GM23338 (cell line): ENCODE results near the gene KCNQ5. TPM values are rescaled to one million over a fixed set of nuclear protein-coding genes. Genes with fewer than 3 reads are reported as not detected.

Experiments used
- ATAC-seq: fragments of 200-7000 bp; cut with Tn5 transposase; 3 replicates; pipeline ENCODE4 v1.9.1; 2020
- DNase-seq: peaks from one replicate; pipeline ENCODE4 v3.0.0-alpha.2; 2015; ENCODE audit warnings: low spot score
- H2AFZ ChIP-seq: fragments of 200-600 bp; sonication (generic); 2 replicates; pipeline ENCODE4 v1.8.0; 2016; ENCODE audit warnings: antibody characterized with exemption, mild to moderate bottlenecking, moderate library complexity
- H3F3A ChIP-seq: fragments of 200-600 bp; sonication (generic); replicated peaks from 2 replicates; pipeline ENCODE4 v1.8.0; 2017; ENCODE audit warnings: antibody characterized with exemption, mixed run types, low read depth
- H3K27ac ChIP-seq: fragments of 200-600 bp; sonication (generic); 2 replicates; pipeline ENCODE4 v1.6.1; 2016; ENCODE audit warnings: low read depth
- H3K27me3 ChIP-seq: fragments of 200-600 bp; sonication (generic); 2 replicates; pipeline ENCODE4 v1.8.0; 2016; ENCODE audit warnings: mild to moderate bottlenecking, mixed run types, moderate library complexity; ENCODE audit not compliant: insufficient read depth
- H3K36me3 ChIP-seq: fragments of 200-600 bp; sonication (generic); 2 replicates; pipeline ENCODE4 v1.8.0; 2016; ENCODE audit warnings: mild to moderate bottlenecking; ENCODE audit not compliant: insufficient read depth
- H3K4me1 ChIP-seq: fragments of 200-600 bp; sonication (generic); 2 replicates; pipeline ENCODE4 v1.8.0; 2016; ENCODE audit warnings: mild to moderate bottlenecking, moderate library complexity; ENCODE audit not compliant: insufficient read depth
- H3K4me2 ChIP-seq: fragments of 200-600 bp; sonication (generic); 2 replicates; pipeline ENCODE4 v1.7.1; 2017; ENCODE audit warnings: mixed run types
- H3K4me3 ChIP-seq: fragments of 200-600 bp; sonication (generic); 2 replicates; pipeline ENCODE4 v1.6.1; 2016; ENCODE audit warnings: mixed run types
- H3K79me2 ChIP-seq: fragments of 200-600 bp; sonication (generic); replicated peaks from 2 replicates; pipeline ENCODE4 v1.8.0; 2017; ENCODE audit warnings: mild to moderate bottlenecking; ENCODE audit not compliant: insufficient read depth
- H3K9me2 ChIP-seq: fragments of 200-600 bp; sonication (generic); 2 replicates; pipeline ENCODE4 v1.8.0; 2017; ENCODE audit not compliant: insufficient read depth
- H4K20me1 ChIP-seq: fragments of 200-600 bp; sonication (generic); replicated peaks from 2 replicates; pipeline ENCODE4 v1.8.0; 2017; ENCODE audit warnings: mild to moderate bottlenecking; ENCODE audit not compliant: insufficient read depth
- H3K27ac Mint-ChIP-seq: 2 replicates; pipeline ENCODE4 v1.8.0; 2020; ENCODE audit warnings: inconsistent platforms, mild to moderate bottlenecking, moderate library complexity, mixed read lengths
- H3K27me3 Mint-ChIP-seq: 3 replicates; pipeline ENCODE4 v1.8.0; 2022; ENCODE audit warnings: low read depth, mild to moderate bottlenecking, moderate library complexity, mixed read lengths, inconsistent platforms; ENCODE audit not compliant: insufficient read depth, poor library complexity
- H3K36me3 Mint-ChIP-seq: 3 replicates; pipeline ENCODE4 v1.8.0; 2021; ENCODE audit warnings: low read depth, mild to moderate bottlenecking, inconsistent platforms, moderate library complexity, mixed read lengths
- H3K4me1 Mint-ChIP-seq: 3 replicates; pipeline ENCODE4 v1.8.0; 2020; ENCODE audit warnings: mild to moderate bottlenecking, inconsistent platforms, mixed read lengths
- H3K4me3 Mint-ChIP-seq: 3 replicates; pipeline ENCODE4 v1.8.0; 2021; ENCODE audit warnings: moderate library complexity, mild to moderate bottlenecking, inconsistent platforms, mixed read lengths
- H3K9me3 Mint-ChIP-seq: 3 replicates; pipeline ENCODE4 v1.8.0; 2020; ENCODE audit warnings: moderate library complexity, mild to moderate bottlenecking, inconsistent platforms, mixed read lengths
- CREB1 ChIP-seq: fragments of 250-450 bp; sonication (Bioruptor Pico); IDR thresholded peaks from 2 replicates; pipeline ENCODE4 v1.5.0; 2020; ENCODE audit warnings: low read depth, mild to moderate bottlenecking, moderate library complexity
- CTCF ChIP-seq, 2 experiments: fragments of 200-600 bp in 1 of 2; sonication (generic) in 1 of 2; conservative IDR thresholded peaks; 2 replicates each; pipeline versions ENCODE4 v1.5.1 to v1.6.1; 2016 to 2017; ENCODE audit warnings: antibody characterized with exemption in 2 of 2, low read depth in 2 of 2, mild to moderate bottlenecking in 2 of 2, moderate library complexity in 1 of 2
- ETS1 ChIP-seq: IDR thresholded peaks from 2 replicates; pipeline ENCODE4 v1.6.1; 2016; ENCODE audit warnings: antibody characterized with exemption
- EZH2 ChIP-seq: fragments of 200-600 bp; sonication (generic); IDR thresholded peaks from one replicate; pipeline ENCODE4 v1.8.0; 2017; ENCODE audit warnings: antibody characterized with exemption, mild to moderate bottlenecking, low read depth; ENCODE audit not compliant: unreplicated experiment
- EZH2phosphoT487 ChIP-seq: fragments of 200-600 bp; sonication (generic); IDR thresholded peaks from one replicate; pipeline ENCODE4 v1.8.1; 2018; ENCODE audit warnings: antibody characterized with exemption; ENCODE audit not compliant: unreplicated experiment
- JUNB ChIP-seq: IDR thresholded peaks from one replicate; pipeline ENCODE4 v1.6.1; 2016; ENCODE audit warnings: antibody characterized with exemption; ENCODE audit not compliant: unreplicated experiment
- NANOG ChIP-seq: IDR thresholded peaks from 2 replicates; pipeline ENCODE4 v1.6.1; 2016; ENCODE audit warnings: antibody characterized with exemption, borderline replicate concordance
- POLR2AphosphoS5 ChIP-seq: IDR thresholded peaks from 2 replicates; pipeline ENCODE4 v1.6.1; 2016; ENCODE audit warnings: antibody characterized with exemption, low read depth
- STAT1 ChIP-seq: IDR thresholded peaks from one replicate; pipeline ENCODE4 v1.6.1; 2016; ENCODE audit warnings: antibody characterized with exemption; ENCODE audit not compliant: unreplicated experiment
- ZNF331 ChIP-seq: fragments of 250-450 bp; sonication (Bioruptor Pico); IDR thresholded peaks from 2 replicates; pipeline ENCODE4 v1.5.0; 2020; ENCODE audit warnings: low read depth, mild to moderate bottlenecking, moderate library complexity
- ZNF462 ChIP-seq: fragments of 250-450 bp; sonication (Bioruptor Pico); IDR thresholded peaks from 2 replicates; pipeline ENCODE4 v1.5.0; 2020; ENCODE audit warnings: mild to moderate bottlenecking, moderate library complexity
- polyA plus RNA-seq: library from polyadenylated mRNA; unstranded; fragments of >200 nt; fragmentation: Nextera tagmentation; extraction: Ambion mirVana; gene quantifications from 2 replicates; pipeline ENCODE4 v1.2.1, GENCODE V29; 2016
- total RNA-seq: library from RNA; depleted of rRNA; stranded (reverse); fragments of >200 nt; shearing (Covaris generic); gene quantifications from 2 replicates; pipeline ENCODE4 v1.2.3, GENCODE V29; 2014
- TF ChIP-seq, protein P1 (sequence below): IDR thresholded peaks from one replicate; pipeline ENCODE4 v1.6.1; 2018; ENCODE audit warnings: antibody characterized with exemption; ENCODE audit not compliant: unreplicated experiment

Gene KCNQ5
- total and polyA plus RNA-seq, 2 experiments from 2014 or later = 0.68 to 0.87 TPM

DNA sequence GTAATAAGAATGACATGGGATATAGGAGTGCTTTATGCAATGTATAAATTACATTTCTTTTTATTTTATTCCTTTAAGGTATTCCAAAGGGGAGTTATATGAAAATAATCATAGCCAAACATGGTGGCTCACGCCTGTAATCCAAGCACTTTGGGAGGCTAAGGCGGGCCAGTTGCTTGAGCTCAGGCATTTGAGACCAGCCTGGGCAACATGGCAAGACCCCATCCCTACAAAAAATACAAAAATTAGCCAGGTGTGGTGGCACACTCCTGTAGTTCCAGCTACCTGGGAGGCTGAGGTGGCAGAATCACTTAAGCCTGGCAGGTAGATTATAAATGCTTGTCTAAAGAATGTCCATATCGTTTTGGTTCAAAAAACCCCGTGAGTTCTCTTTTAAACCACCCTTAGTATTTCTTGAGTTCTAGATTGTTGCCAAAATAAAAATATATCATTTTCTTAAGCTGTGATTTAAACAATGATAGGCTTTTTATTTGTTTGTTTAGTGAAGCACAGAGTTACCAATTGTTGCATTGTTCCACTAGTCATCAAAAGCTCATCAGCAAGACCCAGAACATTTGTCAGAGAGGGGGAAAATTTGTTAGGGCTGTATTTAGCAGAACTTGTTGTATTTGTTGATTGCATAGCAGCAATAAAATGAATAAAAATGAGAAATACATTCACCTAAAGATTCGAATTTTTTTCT lies 457.2 kb downstream of the KCNQ5 start (continued):
- no peak for TF ChIP-seq ZNF462
- TF ChIP-seq EZH2phosphoT487 = no peak
- no peak for TF ChIP-seq ZNF331 (CRISPR knock-in tag)
- TF ChIP-seq EZH2 = no peak
- TF ChIP-seq POLR2AphosphoS5 = no peak

DNA sequence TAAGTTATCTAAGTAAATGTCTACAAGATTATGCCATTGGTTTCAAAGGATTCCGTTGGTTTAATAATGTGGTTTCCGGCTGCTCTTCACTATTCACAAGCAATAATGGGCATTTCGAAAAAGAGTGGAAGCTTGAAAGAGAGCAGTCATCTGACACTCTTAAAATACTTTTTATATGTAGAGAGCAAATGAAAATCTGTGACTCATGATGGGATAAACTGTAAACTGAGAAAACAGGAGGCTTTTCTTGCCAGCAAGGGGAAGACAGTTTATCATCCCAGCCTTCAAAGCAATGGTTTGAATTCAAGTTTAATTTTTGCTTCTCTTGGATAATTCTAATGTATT lies 457.7 kb downstream of the KCNQ5 start:
- no peak for ATAC-seq
- TF ChIP-seq STAT1 = no peak
- TF ChIP-seq EZH2phosphoT487 = no peak
- TF ChIP-seq, protein P1, sequence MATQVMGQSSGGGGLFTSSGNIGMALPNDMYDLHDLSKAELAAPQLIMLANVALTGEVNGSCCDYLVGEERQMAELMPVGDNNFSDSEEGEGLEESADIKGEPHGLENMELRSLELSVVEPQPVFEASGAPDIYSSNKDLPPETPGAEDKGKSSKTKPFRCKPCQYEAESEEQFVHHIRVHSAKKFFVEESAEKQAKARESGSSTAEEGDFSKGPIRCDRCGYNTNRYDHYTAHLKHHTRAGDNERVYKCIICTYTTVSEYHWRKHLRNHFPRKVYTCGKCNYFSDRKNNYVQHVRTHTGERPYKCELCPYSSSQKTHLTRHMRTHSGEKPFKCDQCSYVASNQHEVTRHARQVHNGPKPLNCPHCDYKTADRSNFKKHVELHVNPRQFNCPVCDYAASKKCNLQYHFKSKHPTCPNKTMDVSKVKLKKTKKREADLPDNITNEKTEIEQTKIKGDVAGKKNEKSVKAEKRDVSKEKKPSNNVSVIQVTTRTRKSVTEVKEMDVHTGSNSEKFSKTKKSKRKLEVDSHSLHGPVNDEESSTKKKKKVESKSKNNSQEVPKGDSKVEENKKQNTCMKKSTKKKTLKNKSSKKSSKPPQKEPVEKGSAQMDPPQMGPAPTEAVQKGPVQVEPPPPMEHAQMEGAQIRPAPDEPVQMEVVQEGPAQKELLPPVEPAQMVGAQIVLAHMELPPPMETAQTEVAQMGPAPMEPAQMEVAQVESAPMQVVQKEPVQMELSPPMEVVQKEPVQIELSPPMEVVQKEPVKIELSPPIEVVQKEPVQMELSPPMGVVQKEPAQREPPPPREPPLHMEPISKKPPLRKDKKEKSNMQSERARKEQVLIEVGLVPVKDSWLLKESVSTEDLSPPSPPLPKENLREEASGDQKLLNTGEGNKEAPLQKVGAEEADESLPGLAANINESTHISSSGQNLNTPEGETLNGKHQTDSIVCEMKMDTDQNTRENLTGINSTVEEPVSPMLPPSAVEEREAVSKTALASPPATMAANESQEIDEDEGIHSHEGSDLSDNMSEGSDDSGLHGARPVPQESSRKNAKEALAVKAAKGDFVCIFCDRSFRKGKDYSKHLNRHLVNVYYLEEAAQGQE = no peak
- TF ChIP-seq CREB1 (CRISPR knock-in tag) = no peak
- no peak for TF ChIP-seq ETS1
- TF ChIP-seq JUNB = no peak
- TF ChIP-seq CTCF (conservative IDR thresholded peaks at IDR 0.05; ENCODE audit: low read depth in 2 of 2) = no peak
- TF ChIP-seq EZH2 = no peak
- TF ChIP-seq ZNF331 (CRISPR knock-in tag) = no peak
- TF ChIP-seq NANOG = no peak

More for the DNA sequence above, 457.7 kb downstream of the KCNQ5 start:
- no peaks in the 10 kb centered on the region for H3K36me3 ChIP-seq
- H3K4me3 Mint-ChIP-seq = no peak overlapping the region
- H3K79me2 ChIP-seq = no peaks in the 10 kb centered on the region
- no peak overlapping the region for H3K4me2 ChIP-seq
- no peak overlapping the region for H3K4me3 ChIP-seq
- no peaks in the 10 kb centered on the region for H4K20me1 ChIP-seq
- H3K27me3 Mint-ChIP-seq = peaks cover 4% of the 10 kb centered on the region
- peaks cover 55% of the 10 kb centered on the region for H3K4me1 Mint-ChIP-seq
- no peaks in the 10 kb centered on the region for H3K36me3 Mint-ChIP-seq
- H3K27ac ChIP-seq = no peak overlapping the region
- no peaks in the 10 kb centered on the region for H3K27me3 ChIP-seq
- H3K9me2 ChIP-seq = no peaks in the 10 kb centered on the region
- H2AFZ ChIP-seq = 0 out of 2 replicates have a peak overlapping the region, but pooled peaks have one; percentile 20
- H3F3A ChIP-seq = no peaks in the 10 kb centered on the region
- DNase-seq = no peak
- H3K4me1 ChIP-seq = peaks cover 58% of the 10 kb centered on the region
- no peak overlapping the region; the same call in 1 of the 2 replicates for H3K27ac Mint-ChIP-seq
- H3K9me3 Mint-ChIP-seq = no peaks in the 10 kb centered on the region
